ENCODE results near the gene LYZL4.

The LYZL4 gene

GRCh38 chr3:42375121-42375800 lies 35.1 kb downstream of the LYZL4 start:
- no peak for DNase-seq (ENCODE audit: low read depth, low spot score)

- no peak for DNase-seq (ENCODE audit: low read depth, low spot score)
Measured at GRCh38 chr3:42371776-42372175, 38.6 kb downstream of the LYZL4 start.

- DNase-seq (ENCODE audit: low read depth, low spot score) = no peak
Measured at GRCh38 chr3:42369832-42370231, 40.6 kb downstream of the LYZL4 start.

- no peak for DNase-seq (ENCODE audit: low read depth, low spot score)
Measured at GRCh38 chr3:42369304-42369703, 41.1 kb downstream of the LYZL4 start.

- DNase-seq (ENCODE audit: low read depth, low spot score) = no peak
Measured at GRCh38 chr3:42368861-42369260, 41.5 kb downstream of the LYZL4 start.

GRCh38 chr3:42367903-42368302 lies 42.5 kb downstream of the LYZL4 start:
- no peak for DNase-seq (ENCODE audit: low read depth, low spot score)

GRCh38 chr3:42366550-42366949 lies 43.9 kb downstream of the LYZL4 start:
- DNase-seq (ENCODE audit: low read depth, low spot score) = no peak

- no peak for DNase-seq (ENCODE audit: low read depth, low spot score)
Measured at GRCh38 chr3:42357335-42357734, 53.1 kb downstream of the LYZL4 start.

- DNase-seq (ENCODE audit: low read depth, low spot score) = no peak
Measured at GRCh38 chr3:42355612-42356011, 54.8 kb downstream of the LYZL4 start.

GRCh38 chr3:42353631-42354030 lies 56.8 kb downstream of the LYZL4 start:
- DNase-seq (ENCODE audit: low read depth, low spot score) = no peak

GRCh38 chr3:42351207-42351606 lies 59.2 kb downstream of the LYZL4 start:
- DNase-seq (ENCODE audit: low read depth, low spot score) = no peak

GRCh38 chr3:42349765-42350594 lies 60.4 kb downstream of the LYZL4 start:
- DNase-seq (ENCODE audit: low read depth, low spot score) = no peak

GRCh38 chr3:42347928-42348327 lies 62.5 kb downstream of the LYZL4 start:
- DNase-seq (ENCODE audit: low read depth, low spot score) = no peak

Data from activated CD4-positive, CD25-positive, alpha-beta regulatory T cell treated with anti-CD3 and anti-CD28 coated beads, Interleukin-2, amount 50 U/mL, for 16 hours (primary cell).